MM.1S (cell line): ENCODE data around the gene ICAM3.

Experiments used
- DNase-seq: peaks from one replicate; pipeline ENCODE4 v3.0.0-alpha.2; 2015
- H2AFZ ChIP-seq: fragments of 300-600 bp; sonication (generic); 2 replicates; pipeline ENCODE4 v1.6.0; 2016; ENCODE audit warnings: antibody characterized with exemption, low read length
- H3F3A ChIP-seq: fragments of 300-600 bp; sonication (generic); 2 replicates; pipeline ENCODE4 v1.6.1; 2016; ENCODE audit warnings: mild to moderate bottlenecking, antibody characterized with exemption, low read length, moderate library complexity, mixed read lengths; ENCODE audit not compliant: insufficient read depth
- H3K27ac ChIP-seq: fragments of 300-600 bp; sonication (generic); 2 replicates; pipeline ENCODE4 v1.5.1; 2016; ENCODE audit warnings: mild to moderate bottlenecking, low read length
- H3K27me3 ChIP-seq: fragments of 300-600 bp; sonication (generic); replicated peaks from 2 replicates; pipeline ENCODE4 v1.6.0; 2016; ENCODE audit warnings: low read length; ENCODE audit not compliant: insufficient read depth
- H3K36me3 ChIP-seq: fragments of 300-600 bp; sonication (generic); replicated peaks from 2 replicates; pipeline ENCODE4 v1.6.1; 2016; ENCODE audit warnings: mild to moderate bottlenecking, low read length, mixed read lengths; ENCODE audit not compliant: insufficient read depth
- H3K4me1 ChIP-seq: fragments of 300-600 bp; sonication (generic); 2 replicates; pipeline ENCODE4 v1.6.1; 2016; ENCODE audit warnings: low read length, mixed read lengths
- H3K4me2 ChIP-seq: fragments of 300-600 bp; sonication (generic); 2 replicates; pipeline ENCODE4 v1.6.0; 2016; ENCODE audit warnings: low read depth, low read length
- H3K4me3 ChIP-seq: fragments of 300-600 bp; sonication (generic); 2 replicates; pipeline ENCODE4 v1.5.1; 2016; ENCODE audit warnings: low read length, mixed read lengths
- H3K79me2 ChIP-seq: fragments of 300-600 bp; sonication (generic); 2 replicates; pipeline ENCODE4 v1.6.1; 2016; ENCODE audit warnings: mixed run types, low read length, mixed read lengths
- H3K9ac ChIP-seq: fragments of 300-600 bp; sonication (generic); 2 replicates; pipeline ENCODE4 v1.6.1; 2016; ENCODE audit warnings: low read length, mixed read lengths
- H3K9me2 ChIP-seq: fragments of 300-600 bp; sonication (generic); replicated peaks from 2 replicates; pipeline ENCODE4 v1.6.1; 2016; ENCODE audit warnings: mild to moderate bottlenecking, low read length, mixed read lengths; ENCODE audit not compliant: insufficient read depth
- H3K9me3 ChIP-seq: fragments of 300-600 bp; sonication (generic); replicated peaks from 2 replicates; pipeline ENCODE4 v1.6.1; 2016; ENCODE audit warnings: mild to moderate bottlenecking, low read length, mixed read lengths; ENCODE audit not compliant: insufficient read depth
- H4K20me1 ChIP-seq: fragments of 300-600 bp; sonication (generic); 2 replicates; pipeline ENCODE4 v1.6.1; 2016; ENCODE audit warnings: mild to moderate bottlenecking, low read length, moderate library complexity, mixed read lengths; ENCODE audit not compliant: insufficient read depth
- CTCF ChIP-seq: fragments of 300-600 bp; sonication (generic); IDR thresholded peaks from 2 replicates; pipeline ENCODE4 v1.5.1; 2016; ENCODE audit warnings: antibody characterized with exemption, low read length, mixed read lengths
- EZH2 ChIP-seq: fragments of 300-600 bp; sonication (generic); optimal IDR thresholded peaks from 2 replicates; pipeline ENCODE3; 2017; ENCODE audit warnings: low read depth, mild to moderate bottlenecking, antibody characterized with exemption, low read length, mixed read lengths
- EZH2phosphoT487 ChIP-seq: fragments of 300-600 bp; sonication (generic); IDR thresholded peaks from 2 replicates; pipeline ENCODE4 v1.6.1; 2018; ENCODE audit warnings: antibody characterized with exemption, low read length

ICAM3 gene

GRCh38 chr19:10365518-10365917, 26.1 kb upstream of the ICAM3 start:
- H4K20me1 ChIP-seq, result no peaks in the 10 kb centered on the region
- H3K9me3 ChIP-seq, result no peaks in the 10 kb centered on the region
- H2AFZ ChIP-seq, result no peak overlapping the region
- H3K4me2 ChIP-seq, result no peak overlapping the region
- TF ChIP-seq CTCF (no peak), EZH2 (no peak), EZH2phosphoT487 (no peak)
- no peaks in the 10 kb centered on the region for H3K9me2 ChIP-seq
- no peaks in the 10 kb centered on the region for H3K27me3 ChIP-seq
- no peaks in the 10 kb centered on the region for H3K36me3 ChIP-seq
- H3K4me1 ChIP-seq, result no peaks in the 10 kb centered on the region
- H3K79me2 ChIP-seq, result no peaks in the 10 kb centered on the region; the same call in 1 of the 2 replicates
- no peaks in the 10 kb centered on the region for H3F3A ChIP-seq
- no peak overlapping the region for H3K4me3 ChIP-seq
- H3K27ac ChIP-seq, result no peak overlapping the region
- H3K9ac ChIP-seq, result no peak overlapping the region
- DNase-seq, result no peak

DNA sequence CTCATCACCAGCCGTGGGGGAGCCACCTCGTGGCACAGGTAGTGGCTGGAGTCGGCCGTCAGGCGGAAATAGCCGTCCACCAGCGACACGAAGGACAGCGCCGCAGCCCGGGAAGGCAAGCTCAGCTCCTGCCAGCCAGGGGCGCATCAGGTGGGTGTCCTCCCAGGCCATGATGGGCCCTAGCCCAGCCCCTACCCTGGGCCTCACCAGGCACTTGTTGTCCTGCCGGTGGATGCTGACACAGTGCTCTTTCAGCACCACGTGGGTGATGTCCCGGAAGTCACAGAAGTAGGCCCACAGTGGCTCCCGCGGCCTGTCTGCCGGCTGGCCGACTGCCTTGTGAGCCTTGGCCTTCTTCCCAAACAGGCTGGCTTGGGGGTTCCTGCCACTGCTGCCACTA, 25.2 kb upstream of the ICAM3 start:
- H3K9me3 ChIP-seq, result no peaks in the 10 kb centered on the region
- no peaks in the 10 kb centered on the region for H3K27me3 ChIP-seq
- no peaks in the 10 kb centered on the region for H4K20me1 ChIP-seq
- H3K4me3 ChIP-seq, result no peak overlapping the region
- no peak overlapping the region for H3K27ac ChIP-seq
- H3K9me2 ChIP-seq, result no peaks in the 10 kb centered on the region
- no peaks in the 10 kb centered on the region for H3F3A ChIP-seq
- no peak for DNase-seq
- no peaks in the 10 kb centered on the region for H3K4me1 ChIP-seq
- no peak overlapping the region for H3K9ac ChIP-seq
- no peak overlapping the region for H3K4me2 ChIP-seq
- no peaks in the 10 kb centered on the region for H3K36me3 ChIP-seq
- TF ChIP-seq CTCF, result no peak
- TF ChIP-seq EZH2, result no peak
- no peak for TF ChIP-seq EZH2phosphoT487
- H2AFZ ChIP-seq, result no peak overlapping the region
- H3K79me2 ChIP-seq, result no peaks in the 10 kb centered on the region; the same call in 1 of the 2 replicates

DNA sequence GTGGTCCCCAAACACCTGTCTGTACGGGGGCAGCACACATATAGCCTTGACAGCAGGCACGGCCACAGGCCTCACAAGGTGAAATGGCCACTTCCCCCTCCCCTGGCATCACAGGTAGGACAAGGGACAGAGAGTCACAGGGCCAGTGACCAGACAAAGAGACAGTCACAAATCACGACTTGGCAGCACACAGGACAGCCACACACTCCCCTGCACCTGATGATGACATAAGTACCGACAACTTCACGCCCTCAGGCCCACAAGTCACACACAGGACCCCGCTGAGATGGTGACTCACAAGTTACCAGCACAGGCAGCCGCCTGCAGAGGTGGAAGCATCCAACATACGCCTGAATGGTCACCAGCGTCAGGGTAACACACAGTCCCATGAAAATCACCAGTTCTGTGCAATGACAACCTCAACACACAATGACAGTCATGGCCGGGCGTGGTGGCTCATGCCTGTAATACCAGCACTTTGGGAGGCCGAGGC, 24.4 kb upstream of the ICAM3 start:
- Histone ChIP-seq H3K9me2 (no peaks in the 10 kb centered on the region), H3F3A (no peaks in the 10 kb centered on the region), H3K27me3 (no peaks in the 10 kb centered on the region), H3K27ac (no peak overlapping the region), H3K79me2 (no peaks in the 10 kb centered on the region), H3K4me2 (no peak overlapping the region), H3K4me1 (no peaks in the 10 kb centered on the region), H2AFZ (no peak overlapping the region), H3K9ac (no peak overlapping the region), H3K4me3 (no peak overlapping the region), H3K9me3 (no peaks in the 10 kb centered on the region), H4K20me1 (no peaks in the 10 kb centered on the region), H3K36me3 (no peaks in the 10 kb centered on the region)
- TF ChIP-seq EZH2phosphoT487, result no peak
- no peak for TF ChIP-seq EZH2
- TF ChIP-seq CTCF, result no peak
- DNase-seq, result no peak
